BLaER1 treated with 17β-estradiol and CSF1 and Interleukin-3, amounts not matched to agents 10 nM and 100 nM (cell line): ENCODE results near the gene FHIT.

Experiments
- H3K27ac ChIP-seq, 11 experiments: shearing (Covaris generic); formaldehyde crosslinking; 2 replicates each; pipeline ENCODE4 v1.8.1; 2022
- H3K27me3 ChIP-seq, 11 experiments: shearing (Covaris generic); formaldehyde crosslinking; 2 replicates each; pipeline ENCODE4 v1.8.1; 2022
- H3K36me3 ChIP-seq, 11 experiments: shearing (Covaris generic); formaldehyde crosslinking; 2 replicates each; pipeline ENCODE4 v1.8.1; 2022
- H3K4me1 ChIP-seq, 10 experiments: shearing (Covaris generic); formaldehyde crosslinking; 2 replicates each; pipeline ENCODE4 v1.8.1; 2022
- H3K4me2 ChIP-seq, 11 experiments: shearing (Covaris generic); formaldehyde crosslinking; 2 replicates each; pipeline ENCODE4 v1.8.1; 2022
- H3K4me3 ChIP-seq, 10 experiments: shearing (Covaris generic); formaldehyde crosslinking; 2 replicates each; pipeline ENCODE4 v1.8.1; 2022
- H3K9ac ChIP-seq, 11 experiments: shearing (Covaris generic); formaldehyde crosslinking; 2 replicates each; pipeline ENCODE4 v1.8.1; 2022
- H3K9me3 ChIP-seq, 11 experiments: shearing (Covaris generic); formaldehyde crosslinking; replicated peaks in 1 of 11; 2 replicates each; pipeline ENCODE4 v1.8.1; 2022
- H4K20me1 ChIP-seq, 11 experiments: shearing (Covaris generic); formaldehyde crosslinking; 2 replicates each; pipeline ENCODE4 v1.8.1; 2022
- Cebpa-rat ChIP-seq, 11 experiments: shearing (Covaris generic); IDR thresholded peaks; 2 replicates each; pipeline ENCODE4 v1.8.1; 2022

Gene FHIT

DNA sequence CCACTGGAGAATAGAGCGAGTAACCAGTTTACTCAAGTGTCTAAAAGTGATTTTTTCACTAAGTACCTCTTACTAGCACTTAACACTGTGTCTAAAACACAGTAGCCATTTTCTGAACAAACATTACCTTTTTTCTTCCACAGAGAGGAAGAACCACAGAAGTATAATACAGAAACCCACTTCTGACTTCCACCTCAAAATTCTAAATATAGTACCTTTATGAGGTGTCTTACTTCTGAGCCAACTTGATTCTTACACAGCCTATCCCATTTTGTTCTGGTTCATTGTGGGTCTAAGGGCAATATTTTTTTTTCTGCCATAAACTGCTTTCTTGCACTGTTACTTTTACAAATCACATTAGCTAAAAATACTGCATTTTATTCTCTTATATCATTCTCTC, 821.0 kb downstream of the FHIT start:
- Histone ChIP-seq H3K4me2 (no peak overlapping the region), H3K27me3 (no peaks in the 10 kb centered on the region), H3K27ac (no peak overlapping the region), H3K4me1 (peaks cover 0 to 9% (median 4%) of the 10 kb centered on the region in 10 experiments; a peak in 8 of 20 replicates), H4K20me1 (no peaks in the 10 kb centered on the region), H3K4me3 (no peak overlapping the region), H3K9ac (no peak overlapping the region), H3K36me3 (no peaks in the 10 kb centered on the region), H3K9me3 (no peaks in the 10 kb centered on the region)
- no peak for TF ChIP-seq Cebpa-rat (IDR thresholded peaks at IDR 0.05)

DNA sequence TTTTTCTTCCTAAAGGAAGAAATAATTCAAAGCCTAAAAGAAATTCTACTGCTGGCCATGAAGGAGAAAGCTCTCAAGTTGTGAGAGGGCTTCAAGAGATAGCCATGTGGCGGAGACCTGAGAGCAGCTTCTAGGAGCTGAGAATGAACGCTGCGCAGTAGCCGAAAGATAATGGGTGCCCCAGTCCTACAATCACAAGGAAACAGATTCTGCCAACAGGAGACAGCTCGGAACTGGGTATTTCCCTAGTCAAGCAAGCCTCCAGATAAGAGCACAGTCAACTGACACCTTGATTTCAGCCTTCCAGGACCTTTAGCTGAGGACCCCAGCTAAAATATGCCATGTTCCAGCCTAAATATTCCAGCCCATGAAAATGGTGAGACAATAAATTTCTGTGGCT, 824.1 kb downstream of the FHIT start:
- TF ChIP-seq Cebpa-rat (IDR thresholded peaks at IDR 0.05), result no peak
- H3K4me1 ChIP-seq, result peaks cover 0 to 9% (median 4%) of the 10 kb centered on the region in 10 experiments; a peak in 8 of 20 replicates
- no peak overlapping the region for H3K4me3 ChIP-seq
- H3K36me3 ChIP-seq, result no peaks in the 10 kb centered on the region
- H3K4me2 ChIP-seq, result no peak overlapping the region
- no peaks in the 10 kb centered on the region for H3K27me3 ChIP-seq
- no peaks in the 10 kb centered on the region for H4K20me1 ChIP-seq
- H3K27ac ChIP-seq, result no peak overlapping the region
- H3K9ac ChIP-seq, result no peak overlapping the region
- no peaks in the 10 kb centered on the region for H3K9me3 ChIP-seq

DNA sequence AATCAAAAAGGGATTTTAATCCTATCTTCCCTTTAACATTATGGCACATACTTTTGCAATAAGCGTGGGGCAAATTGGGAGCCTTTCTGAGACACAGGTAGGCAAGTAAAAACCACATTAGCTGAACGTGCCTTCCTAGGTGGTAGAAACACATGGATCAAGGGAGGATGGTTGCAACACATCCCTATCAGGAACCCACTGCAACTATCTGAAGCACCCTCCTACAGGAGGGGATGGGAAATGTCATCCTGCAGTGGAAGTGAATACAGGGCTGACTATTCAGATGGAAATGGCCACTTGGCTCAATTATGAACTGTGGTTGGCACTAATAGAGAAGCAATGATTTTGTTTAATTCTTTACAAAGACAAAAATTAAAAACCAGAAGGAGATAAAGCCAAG, 826.3 kb downstream of the FHIT start:
- Histone ChIP-seq H3K4me2 (no peak overlapping the region), H3K4me1 (peaks cover 0 to 9% (median 4%) of the 10 kb centered on the region in 10 experiments; a peak in 8 of 20 replicates), H3K36me3 (no peaks in the 10 kb centered on the region), H3K9ac (no peak overlapping the region), H3K4me3 (no peak overlapping the region), H3K9me3 (no peaks in the 10 kb centered on the region), H3K27me3 (no peaks in the 10 kb centered on the region), H4K20me1 (no peaks in the 10 kb centered on the region), H3K27ac (no peak overlapping the region)
- no peak for TF ChIP-seq Cebpa-rat (IDR thresholded peaks at IDR 0.05)

DNA sequence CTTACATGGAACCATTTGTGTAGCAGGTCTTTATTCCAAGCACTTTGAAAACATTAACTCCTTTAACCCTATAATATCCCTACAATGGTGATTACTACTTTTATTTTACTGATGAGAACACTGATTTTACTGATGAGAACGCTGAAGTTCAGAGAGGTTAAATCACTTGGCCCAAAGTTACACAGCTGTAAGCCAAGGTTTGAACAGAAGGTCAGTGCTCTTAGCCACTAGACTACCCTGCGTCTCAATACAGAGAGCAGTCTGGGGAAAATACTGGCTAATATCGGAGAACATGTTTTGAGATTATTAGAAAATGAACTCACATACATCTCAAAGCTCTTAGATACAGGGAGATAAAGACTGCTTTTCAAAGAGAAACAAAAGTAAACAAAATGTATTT, 827.2 kb downstream of the FHIT start:
- H3K4me2 ChIP-seq, result no peak overlapping the region
- no peaks in the 10 kb centered on the region for H4K20me1 ChIP-seq
- H3K36me3 ChIP-seq, result no peaks in the 10 kb centered on the region
- no peaks in the 10 kb centered on the region for H3K9me3 ChIP-seq
- H3K9ac ChIP-seq, result no peak overlapping the region
- no peak overlapping the region for H3K27ac ChIP-seq
- TF ChIP-seq Cebpa-rat (IDR thresholded peaks at IDR 0.05), result no peak
- no peaks in the 10 kb centered on the region for H3K27me3 ChIP-seq
- H3K4me3 ChIP-seq, result no peak overlapping the region
- H3K4me1 ChIP-seq, result peaks cover 0 to 3% (median 0%) of the 10 kb centered on the region in 10 experiments; a peak in 2 of 20 replicates

DNA sequence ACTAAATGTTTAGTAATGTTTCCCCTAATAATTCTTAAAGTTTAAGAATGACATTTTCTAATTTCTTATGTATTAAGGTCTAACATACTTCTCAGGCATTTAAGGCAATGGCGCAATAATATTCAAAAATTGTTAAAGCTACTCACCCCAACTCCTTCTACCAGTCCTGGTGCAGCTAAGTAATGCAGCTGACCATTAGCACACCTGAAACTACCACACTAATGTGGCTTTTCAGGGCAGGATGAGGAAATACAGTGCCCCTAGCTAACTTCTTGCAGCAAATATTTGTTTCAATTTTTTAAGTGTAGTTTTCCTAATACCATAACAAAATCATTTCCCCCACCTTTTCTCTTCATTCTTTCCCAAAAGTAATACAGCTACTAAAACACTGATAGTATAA, 827.7 kb downstream of the FHIT start:
- Histone ChIP-seq H3K4me2 (no peak overlapping the region), H3K27ac (no peak overlapping the region), H3K4me3 (no peak overlapping the region), H3K4me1 (no peaks in the 10 kb centered on the region), H3K9ac (no peak overlapping the region), H4K20me1 (no peaks in the 10 kb centered on the region), H3K9me3 (no peaks in the 10 kb centered on the region), H3K36me3 (no peaks in the 10 kb centered on the region), H3K27me3 (no peaks in the 10 kb centered on the region)
- no peak for TF ChIP-seq Cebpa-rat (IDR thresholded peaks at IDR 0.05)

DNA sequence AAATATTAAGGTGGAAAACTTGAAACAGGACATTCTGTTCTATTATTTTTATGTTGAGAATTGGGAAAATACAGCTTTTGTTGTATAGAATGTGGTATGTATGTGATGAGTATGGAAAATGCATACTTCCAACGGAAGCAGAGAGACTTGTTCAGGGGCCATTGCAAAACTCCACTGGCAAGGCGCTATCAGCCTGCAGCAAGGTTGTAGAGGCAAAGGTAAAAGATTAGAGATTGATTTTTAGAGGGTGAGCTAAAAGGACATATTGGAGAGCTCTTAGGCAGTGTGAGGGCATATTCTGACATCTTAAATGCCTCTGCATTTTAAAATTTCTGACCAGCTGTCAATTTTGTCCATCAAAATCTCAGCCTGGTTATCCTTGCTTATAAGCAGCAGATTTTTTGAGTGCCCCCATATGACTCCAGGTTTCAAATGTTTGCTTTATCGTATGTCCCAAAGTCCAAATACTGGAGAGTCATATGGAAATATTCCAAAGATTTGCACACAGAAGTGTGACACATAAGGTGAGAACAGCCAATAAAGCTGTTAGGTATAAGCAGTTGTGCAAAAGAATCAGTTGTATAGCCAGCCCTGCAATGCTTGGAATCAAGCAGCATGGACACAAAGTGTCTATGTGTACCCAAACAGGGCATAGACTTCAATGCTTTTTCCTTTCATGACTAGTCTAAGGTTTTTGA, 829.4 kb downstream of the FHIT start:
- H3K27ac ChIP-seq, result no peak overlapping the region
- no peak overlapping the region for H3K9ac ChIP-seq
- H3K9me3 ChIP-seq, result no peaks in the 10 kb centered on the region
- TF ChIP-seq Cebpa-rat (IDR thresholded peaks at IDR 0.05), result no peak
- H4K20me1 ChIP-seq, result no peaks in the 10 kb centered on the region
- no peaks in the 10 kb centered on the region for H3K36me3 ChIP-seq
- no peak overlapping the region for H3K4me3 ChIP-seq
- H3K4me2 ChIP-seq, result no peak overlapping the region
- no peaks in the 10 kb centered on the region for H3K4me1 ChIP-seq
- no peaks in the 10 kb centered on the region for H3K27me3 ChIP-seq

DNA sequence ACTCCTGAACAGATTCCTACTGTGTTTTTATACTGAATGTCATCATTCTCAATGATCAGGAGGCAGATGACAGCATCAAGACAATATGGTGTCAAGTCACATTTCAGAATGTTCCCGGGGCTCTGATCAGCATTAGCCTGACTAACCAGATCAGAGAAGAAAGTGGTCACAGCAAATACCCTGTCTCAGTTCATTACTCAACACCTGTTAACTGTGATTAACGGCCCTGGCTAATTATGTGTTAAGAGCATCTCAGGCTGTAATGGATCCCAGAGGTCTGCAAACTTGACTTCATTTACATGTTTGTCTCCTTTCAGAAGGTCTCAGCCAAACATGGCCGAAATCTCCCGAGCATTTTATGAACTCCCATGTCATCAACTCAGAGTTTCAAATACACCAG, 833.7 kb downstream of the FHIT start:
- no peaks in the 10 kb centered on the region for H3K4me1 ChIP-seq
- H3K4me3 ChIP-seq, result no peak overlapping the region
- no peaks in the 10 kb centered on the region; a peak in 1 of 22 replicates for H3K9me3 ChIP-seq
- no peaks in the 10 kb centered on the region for H3K27me3 ChIP-seq
- H3K4me2 ChIP-seq, result no peak overlapping the region
- H3K36me3 ChIP-seq, result no peaks in the 10 kb centered on the region
- H3K9ac ChIP-seq, result no peak overlapping the region
- no peak overlapping the region for H3K27ac ChIP-seq
- no peak for TF ChIP-seq Cebpa-rat (IDR thresholded peaks at IDR 0.05)
- no peaks in the 10 kb centered on the region for H4K20me1 ChIP-seq

DNA sequence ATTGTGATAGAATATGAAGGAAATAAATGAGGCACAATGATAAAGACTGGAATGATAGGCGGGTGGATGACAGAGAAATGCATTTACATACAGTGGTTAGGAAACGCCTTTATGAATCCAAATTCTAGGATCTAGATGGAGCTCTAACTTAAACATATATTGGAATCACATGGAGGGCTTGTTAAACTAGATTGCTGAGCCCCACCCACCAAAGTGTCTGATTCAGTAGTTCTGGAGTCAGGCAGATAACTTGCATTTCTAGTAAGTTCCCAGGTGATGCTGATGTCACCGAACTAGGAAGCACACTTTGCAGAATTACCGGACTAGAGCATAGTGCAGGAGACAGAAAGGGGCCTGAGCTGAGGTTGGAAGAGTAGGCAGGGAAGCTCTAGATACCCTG, 837.2 kb downstream of the FHIT start:
- no peak overlapping the region for H3K27ac ChIP-seq
- no peak overlapping the region for H3K4me3 ChIP-seq
- no peak for TF ChIP-seq Cebpa-rat (IDR thresholded peaks at IDR 0.05)
- H4K20me1 ChIP-seq, result no peaks in the 10 kb centered on the region; a peak in 1 of 22 replicates
- no peaks in the 10 kb centered on the region for H3K4me1 ChIP-seq
- H3K4me2 ChIP-seq, result no peak overlapping the region
- H3K36me3 ChIP-seq, result no peaks in the 10 kb centered on the region
- no peaks in the 10 kb centered on the region; a peak in 1 of 22 replicates for H3K9me3 ChIP-seq
- H3K9ac ChIP-seq, result no peak overlapping the region
- H3K27me3 ChIP-seq, result no peaks in the 10 kb centered on the region

DNA sequence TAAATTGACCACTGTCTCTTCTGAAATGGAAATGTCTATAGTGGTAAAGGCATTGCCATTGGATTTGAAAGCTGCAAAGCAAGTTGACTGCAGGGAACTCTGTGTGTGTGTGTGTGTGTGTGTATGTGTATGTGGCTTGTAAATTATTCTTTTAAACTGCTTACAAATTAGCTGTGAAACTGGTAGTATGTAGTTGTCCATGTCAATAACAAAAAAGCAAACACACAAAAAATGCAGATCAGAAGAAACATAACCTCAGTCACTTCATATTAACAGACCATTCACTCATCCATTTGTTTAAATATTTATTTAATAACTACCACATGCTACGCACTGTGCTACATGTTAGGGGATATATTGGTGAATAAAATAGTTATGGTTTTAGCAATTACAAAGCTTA, 837.7 kb downstream of the FHIT start:
- H3K4me1 ChIP-seq, result no peaks in the 10 kb centered on the region
- no peak overlapping the region for H3K4me3 ChIP-seq
- no peak for TF ChIP-seq Cebpa-rat (IDR thresholded peaks at IDR 0.05)
- no peak overlapping the region for H3K9ac ChIP-seq
- no peaks in the 10 kb centered on the region; a peak in 1 of 22 replicates for H3K9me3 ChIP-seq
- H3K27ac ChIP-seq, result no peak overlapping the region
- no peaks in the 10 kb centered on the region for H3K27me3 ChIP-seq
- no peaks in the 10 kb centered on the region for H3K36me3 ChIP-seq
- H4K20me1 ChIP-seq, result no peaks in the 10 kb centered on the region; a peak in 1 of 22 replicates
- no peak overlapping the region for H3K4me2 ChIP-seq

DNA sequence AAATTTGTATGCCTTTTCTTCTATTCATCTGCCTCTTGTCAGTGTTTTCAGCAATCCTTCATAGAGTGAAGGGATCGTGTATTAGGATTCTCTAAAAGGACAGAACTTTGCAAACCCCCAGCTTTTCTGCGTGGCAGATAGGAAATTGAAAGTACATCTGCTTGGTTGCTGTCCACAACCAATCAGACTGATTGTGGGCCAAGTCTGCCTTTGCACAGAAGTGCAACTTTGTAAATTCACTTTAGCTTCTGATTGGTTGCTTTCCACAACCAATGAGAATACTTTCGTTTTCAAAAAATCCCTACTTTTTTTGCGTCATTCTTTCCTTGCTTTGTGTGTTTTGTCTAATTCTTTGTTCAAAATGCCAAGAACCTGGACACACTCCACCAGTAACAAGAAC, 847.4 kb downstream of the FHIT start:
- TF ChIP-seq Cebpa-rat (IDR thresholded peaks at IDR 0.05), result no peak
- no peak overlapping the region for H3K4me3 ChIP-seq
- no peak overlapping the region for H3K27ac ChIP-seq

More for the DNA sequence above, 847.4 kb downstream of the FHIT start:
- Histone ChIP-seq H3K4me2 (no peak overlapping the region), H4K20me1 (no peaks in the 10 kb centered on the region), H3K9ac (no peak overlapping the region), H3K27me3 (no peaks in the 10 kb centered on the region), H3K9me3 (peaks cover 0 to 10% (median 0%) of the 10 kb centered on the region in 11 experiments; a peak in 5 of 22 replicates), H3K36me3 (no peaks in the 10 kb centered on the region), H3K4me1 (no peaks in the 10 kb centered on the region)
